ENCODE results near the gene ZNF296. TPM values are rescaled to one million over a fixed set of nuclear protein-coding genes. Genes with fewer than 3 reads are reported as not detected.

The ZNF296 gene
- total and polyA plus RNA-seq, 2 of the 13 experiments (the other 11 are each of a cell fraction or from before 2014, with no cell fraction given): 0.26 to 0.62 TPM

GRCh38 chr19:45038931-45039893 lies 37.1 kb downstream of the ZNF296 start, which contains the start of gene CLASRP (continued):
- TF ChIP-seq DZIP1 (CRISPR knock-in tag; IDR thresholded peaks at IDR 0.05) (peak; percentile 55; the same call in 1 of the 2 replicates), RFXAP (CRISPR knock-in tag; IDR thresholded peaks at IDR 0.05; ENCODE audit: borderline replicate concordance) (peak; percentile 69; the same call in 1 of the 2 replicates), ZNF34 (CRISPR knock-in tag; IDR thresholded peaks at IDR 0.05; ENCODE audit: borderline replicate concordance) (no peak), HHEX (CRISPR knock-in tag; IDR thresholded peaks at IDR 0.05) (no peak), ZNF660 (CRISPR knock-in tag; IDR thresholded peaks at IDR 0.05; ENCODE audit: borderline replicate concordance, low read depth) (no peak), HIVEP1 (CRISPR knock-in tag; IDR thresholded peaks at IDR 0.05) (peak; percentile 46; the same call in 1 of the 2 replicates), ZNF567 (CRISPR knock-in tag; IDR thresholded peaks at IDR 0.05; ENCODE audit: borderline replicate concordance) (no peak), PHB2 (IDR thresholded peaks at IDR 0.05; ENCODE audit: partially characterized antibody) (no peak), SSRP1 (CRISPR knock-in tag; IDR thresholded peaks at IDR 0.05) (0 out of 2 replicates have a peak, but pooled peaks have one; percentile 50), MLXIP (CRISPR knock-in tag; IDR thresholded peaks at IDR 0.05; ENCODE audit: borderline replicate concordance) (0 out of 2 replicates have a peak, but pooled peaks have one; percentile 43), CBX5 (CRISPR knock-in tag; IDR thresholded peaks at IDR 0.05; ENCODE audit: borderline replicate concordance) (no peak), PLRG1 (conservative IDR thresholded peaks at IDR 0.05) (no peak), EED (CRISPR knock-in tag; IDR thresholded peaks at IDR 0.05) (no peak), ZNF776 (CRISPR knock-in tag; IDR thresholded peaks at IDR 0.05) (0 out of 2 replicates have a peak, but pooled peaks have one; percentile 62), HNRNPH1 (optimal IDR thresholded peaks at IDR 0.05; ENCODE audit: low read depth, low read length) (no peak), KLF11 (CRISPR knock-in tag; IDR thresholded peaks at IDR 0.05) (no peak), ZNF263 (CRISPR knock-in tag; IDR thresholded peaks at IDR 0.05) (peak; percentile 53; the same call in 1 of the 2 replicates), REXO4 (CRISPR knock-in tag; IDR thresholded peaks at IDR 0.05; ENCODE audit: borderline replicate concordance) (no peak), ZBTB1 (CRISPR knock-in tag; IDR thresholded peaks at IDR 0.05; ENCODE audit: borderline replicate concordance) (no peak), ZNF563 (CRISPR knock-in tag; IDR thresholded peaks at IDR 0.05) (peak; percentile 93), ZNF235 (CRISPR knock-in tag; IDR thresholded peaks at IDR 0.05; ENCODE audit: borderline replicate concordance) (no peak), SMAD3 (CRISPR knock-in tag; IDR thresholded peaks at IDR 0.05) (no peak), ZNF674 (CRISPR knock-in tag; IDR thresholded peaks at IDR 0.05; ENCODE audit: low read depth) (no peak)
- TF ChIP-seq, protein P1, sequence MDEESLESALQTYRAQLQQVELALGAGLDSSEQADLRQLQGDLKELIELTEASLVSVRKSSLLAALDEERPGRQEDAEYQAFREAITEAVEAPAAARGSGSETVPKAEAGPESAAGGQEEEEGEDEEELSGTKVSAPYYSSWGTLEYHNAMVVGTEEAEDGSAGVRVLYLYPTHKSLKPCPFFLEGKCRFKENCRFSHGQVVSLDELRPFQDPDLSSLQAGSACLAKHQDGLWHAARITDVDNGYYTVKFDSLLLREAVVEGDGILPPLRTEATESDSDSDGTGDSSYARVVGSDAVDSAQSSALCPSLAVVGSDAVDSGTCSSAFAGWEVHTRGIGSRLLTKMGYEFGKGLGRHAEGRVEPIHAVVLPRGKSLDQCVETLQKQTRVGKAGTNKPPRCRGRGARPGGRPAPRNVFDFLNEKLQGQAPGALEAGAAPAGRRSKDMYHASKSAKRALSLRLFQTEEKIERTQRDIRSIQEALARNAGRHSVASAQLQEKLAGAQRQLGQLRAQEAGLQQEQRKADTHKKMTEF (CRISPR knock-in tag; IDR thresholded peaks at IDR 0.05): peak; percentile 67; the same call in 1 of the 2 replicates
